Measurements from ENCODE around the gene AK2. TPM values are rescaled to one million over a fixed set of nuclear protein-coding genes. Genes with fewer than 3 reads are reported as not detected.
"Not testable (repeated sequence)": the region's sequence is repeated elsewhere in the genome, so short reads cannot be mapped to it uniquely, and the experiment has no call there.

Gene AK2
- total RNA-seq, 2 experiments from 2014 or later: 181 to 193 TPM

DNA sequence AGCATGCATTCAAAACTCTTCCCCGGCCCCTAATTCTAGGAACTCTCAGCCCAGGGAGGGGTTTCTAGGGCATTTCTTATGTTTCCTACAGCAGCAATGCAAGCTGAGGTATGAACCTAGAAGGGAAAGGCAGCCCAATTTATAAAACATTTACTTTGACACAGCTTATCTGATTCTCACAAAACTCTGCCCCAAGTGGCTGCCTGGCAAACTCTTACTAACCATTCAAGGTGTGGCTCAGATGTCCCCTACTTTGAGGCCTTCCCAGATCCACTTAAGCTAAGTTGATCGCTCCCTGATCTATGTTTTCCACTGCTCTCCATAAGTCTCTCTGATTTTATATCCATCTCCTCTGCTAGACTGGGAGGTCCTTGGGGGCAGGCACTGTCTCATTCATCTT, 35.4 kb downstream of the AK2 start:
- H3K9me3 Mint-ChIP-seq: no peaks in the 10 kb centered on the region
- H3K36me3 Mint-ChIP-seq (ENCODE audit: low read depth): peaks cover 4% of the 10 kb centered on the region
- no peak overlapping the region for H3K4me3 Mint-ChIP-seq
- H3K27me3 Mint-ChIP-seq: no peaks in the 10 kb centered on the region
- peaks cover 13% of the 10 kb centered on the region for H3K4me1 Mint-ChIP-seq
- peak overlapping the region; percentile 22 for H3K27ac Mint-ChIP-seq
- ChIA-PET CTCF (interaction anchor here (0.6 to 1.7 kb wide), 4 partner anchors 9 to 56 kb away, joined by 3 to 9 read pairs (median 4); no protein-coding TSS in a partner anchor), POLR2A (interaction anchor here (0.6 kb wide), 1 partner anchor 250 kb away, joined by 5 read pairs; no protein-coding TSS in a partner anchor)
- DNase-seq: no peak

GRCh38 chr1:33000427-33001026, 36.2 kb downstream of the AK2 start:
- no peaks in the 10 kb centered on the region for H3K9me3 Mint-ChIP-seq
- ChIA-PET POLR2A (no interaction called here), CTCF (interaction anchor here (0.6 to 1.7 kb wide), 4 partner anchors 8 to 57 kb away, joined by 3 to 9 read pairs (median 4); no protein-coding TSS in a partner anchor)
- no peak for DNase-seq
- peaks cover 3% of the 10 kb centered on the region for H3K36me3 Mint-ChIP-seq (ENCODE audit: low read depth)
- H3K27ac Mint-ChIP-seq: peak overlapping the region; percentile 3
- H3K27me3 Mint-ChIP-seq: no peaks in the 10 kb centered on the region
- peaks cover 13% of the 10 kb centered on the region for H3K4me1 Mint-ChIP-seq
- no peak overlapping the region for H3K4me3 Mint-ChIP-seq

DNA sequence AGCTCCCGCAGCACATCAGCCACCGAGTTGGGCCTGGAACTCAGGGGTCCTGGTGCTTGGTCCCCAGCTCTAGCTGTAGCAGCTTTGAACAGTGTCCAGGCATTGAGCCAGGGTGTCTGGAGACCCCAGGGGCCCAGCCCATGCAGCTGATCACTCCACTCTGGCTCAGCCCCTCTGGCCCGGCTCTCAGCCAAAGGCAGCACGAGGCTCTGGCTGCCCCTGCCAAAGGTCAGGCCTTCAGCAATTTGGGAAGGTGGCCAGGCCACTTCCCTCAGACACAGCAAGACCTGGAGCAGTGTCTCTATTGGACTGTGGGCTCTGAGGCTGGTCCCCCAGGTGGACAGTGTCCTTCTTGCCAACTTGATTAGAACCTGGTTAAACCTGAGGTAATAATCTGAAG, 37.7 kb downstream of the AK2 start:
- H3K27ac Mint-ChIP-seq: no peak overlapping the region
- H3K4me3 Mint-ChIP-seq: no peak overlapping the region
- no peak for DNase-seq
- ChIA-PET CTCF (interaction anchor here (0.6 to 3.9 kb wide), 5 partner anchors 9 to 880 kb away, joined by 3 to 30 read pairs (median 3); no protein-coding TSS in a partner anchor), POLR2A (interaction anchor here (1.0 kb wide), 1 partner anchor 35 kb away, joined by 5 read pairs; no protein-coding TSS in a partner anchor)
- no peaks in the 10 kb centered on the region for H3K9me3 Mint-ChIP-seq
- no peaks in the 10 kb centered on the region for H3K27me3 Mint-ChIP-seq
- H3K36me3 Mint-ChIP-seq (ENCODE audit: low read depth): peaks cover 3% of the 10 kb centered on the region
- peaks cover 13% of the 10 kb centered on the region for H3K4me1 Mint-ChIP-seq

DNA sequence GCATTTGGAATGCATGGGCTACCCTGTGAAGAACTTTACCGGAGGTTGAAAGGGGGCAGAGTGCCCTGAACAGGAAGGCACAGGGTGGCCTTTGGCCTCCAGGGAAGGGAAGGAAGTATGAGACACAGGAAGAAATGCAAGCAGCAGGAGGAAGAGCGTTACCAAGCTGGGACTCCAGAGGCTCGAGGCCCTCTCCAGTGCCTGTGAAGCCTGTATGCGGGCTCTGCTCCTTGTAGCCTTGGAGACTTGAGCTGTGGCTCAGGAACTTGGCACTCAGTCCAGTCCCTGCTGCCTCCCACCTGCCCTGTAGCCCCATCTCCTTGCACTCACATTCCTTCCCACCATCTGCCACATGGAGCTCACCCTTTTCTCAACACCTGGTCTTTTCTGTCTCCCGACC, 38.6 kb downstream of the AK2 start:
- peaks cover 3% of the 10 kb centered on the region for H3K36me3 Mint-ChIP-seq (ENCODE audit: low read depth)
- H3K9me3 Mint-ChIP-seq: no peaks in the 10 kb centered on the region
- peaks cover 14% of the 10 kb centered on the region for H3K4me1 Mint-ChIP-seq
- DNase-seq: no peak
- POLR2A ChIA-PET: interaction anchor here (1.0 kb wide), 1 partner anchor 34 kb away, joined by 5 read pairs; no protein-coding TSS in a partner anchor
- H3K27ac Mint-ChIP-seq: peak overlapping the region; percentile 65
- H3K4me3 Mint-ChIP-seq: no peak overlapping the region
- CTCF ChIA-PET: interaction anchor here (0.5 to 3.9 kb wide), 9 partner anchors 9 to 54 kb away, joined by 3 to 30 read pairs (median 4); no protein-coding TSS in a partner anchor
- no peaks in the 10 kb centered on the region for H3K27me3 Mint-ChIP-seq

DNA sequence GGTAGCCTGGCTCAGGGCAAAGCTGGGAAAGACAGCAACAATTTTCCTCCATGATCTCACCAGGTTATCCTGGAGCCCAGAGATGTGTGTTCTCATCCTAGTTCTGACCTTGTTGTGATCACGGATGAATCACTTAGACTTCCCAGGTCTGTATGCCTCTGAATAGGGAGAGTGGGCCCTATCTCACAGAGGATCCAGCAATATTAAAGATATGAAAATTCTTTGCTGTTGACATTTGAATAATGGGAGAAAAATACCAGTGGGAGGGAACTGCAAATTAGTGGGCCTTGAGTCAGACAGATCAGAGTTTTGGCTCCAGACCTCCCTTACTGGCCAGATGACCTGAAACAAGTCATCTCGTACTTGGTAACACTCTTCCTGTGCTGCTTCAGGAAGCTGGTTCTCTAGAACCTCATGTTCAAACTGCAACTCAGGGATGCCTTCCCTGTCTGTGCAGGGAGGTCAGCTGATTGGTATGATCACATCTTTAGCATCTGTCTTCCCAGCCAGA, 39.2 kb downstream of the AK2 start:
- Mint-ChIP-seq H3K27me3 (no peaks in the 10 kb centered on the region), H3K9me3 (no peaks in the 10 kb centered on the region), H3K27ac (no peak overlapping the region), H3K4me1 (peaks cover 21% of the 10 kb centered on the region), H3K4me3 (no peak overlapping the region), H3K36me3 (ENCODE audit: low read depth) (peaks cover 3% of the 10 kb centered on the region)
- POLR2A ChIA-PET: no interaction called here
- CTCF ChIA-PET: interaction anchor here (0.5 to 3.9 kb wide), 8 partner anchors 10 to 130 kb away, joined by 3 to 30 read pairs (median 4); no protein-coding TSS in a partner anchor
- DNase-seq: no peak

DNA sequence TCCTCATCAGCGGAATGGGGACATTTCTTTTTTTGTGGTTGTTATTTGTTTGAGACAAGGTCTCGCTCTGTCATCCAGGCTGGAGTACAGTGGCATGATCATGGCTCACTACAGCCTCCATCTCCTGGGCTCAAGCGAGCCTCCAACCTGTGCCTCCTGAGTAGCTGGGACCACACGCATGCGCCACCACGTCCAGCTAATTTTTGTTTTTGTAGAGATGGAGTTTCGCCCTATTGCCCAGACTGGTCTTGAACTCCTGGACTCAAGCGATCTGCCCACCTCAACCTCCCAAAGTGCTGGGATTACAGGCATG, 43.4 kb downstream of the AK2 start:
- not testable (repeated sequence) for H3K4me3 Mint-ChIP-seq; H3K9me3 Mint-ChIP-seq; DNase-seq; H3K36me3 Mint-ChIP-seq (ENCODE audit: low read depth); H3K27me3 Mint-ChIP-seq
- ChIA-PET CTCF (interaction anchor here (1.3 to 2.9 kb wide), 4 partner anchors 9 to 28 kb away, joined by 6 to 12 read pairs (median 8); partner anchors contain the start of gene RNF19B), POLR2A (interaction anchor here (0.6 kb wide), 1 partner anchor 329 kb away, joined by 3 read pairs; no protein-coding TSS in a partner anchor)
- Mint-ChIP-seq H3K4me1 (peaks cover 54% of the 10 kb centered on the region), H3K27ac (peak overlapping the region; percentile 63)

- Mint-ChIP-seq H3K9me3 (no peaks in the 10 kb centered on the region), H3K4me1 (peaks cover 52% of the 10 kb centered on the region), H3K36me3 (ENCODE audit: low read depth) (no peaks in the 10 kb centered on the region), H3K27ac (peak overlapping the region; percentile 63), H3K27me3 (no peaks in the 10 kb centered on the region), H3K4me3 (no peak overlapping the region)
- ChIA-PET POLR2A (interaction anchor here (0.8 to 1.6 kb wide), 2 partner anchors 12 to 20 kb away, joined by 3 to 5 read pairs; no protein-coding TSS in a partner anchor), CTCF (interaction anchor here (0.9 to 2.9 kb wide), 11 partner anchors 8 to 108 kb away, joined by 3 to 12 read pairs (median 4); no protein-coding TSS in a partner anchor)
- DNase-seq: peak; percentile 52
Observed at GRCh38 chr1:32992489-32993323, 44.0 kb downstream of the AK2 start.

DNA sequence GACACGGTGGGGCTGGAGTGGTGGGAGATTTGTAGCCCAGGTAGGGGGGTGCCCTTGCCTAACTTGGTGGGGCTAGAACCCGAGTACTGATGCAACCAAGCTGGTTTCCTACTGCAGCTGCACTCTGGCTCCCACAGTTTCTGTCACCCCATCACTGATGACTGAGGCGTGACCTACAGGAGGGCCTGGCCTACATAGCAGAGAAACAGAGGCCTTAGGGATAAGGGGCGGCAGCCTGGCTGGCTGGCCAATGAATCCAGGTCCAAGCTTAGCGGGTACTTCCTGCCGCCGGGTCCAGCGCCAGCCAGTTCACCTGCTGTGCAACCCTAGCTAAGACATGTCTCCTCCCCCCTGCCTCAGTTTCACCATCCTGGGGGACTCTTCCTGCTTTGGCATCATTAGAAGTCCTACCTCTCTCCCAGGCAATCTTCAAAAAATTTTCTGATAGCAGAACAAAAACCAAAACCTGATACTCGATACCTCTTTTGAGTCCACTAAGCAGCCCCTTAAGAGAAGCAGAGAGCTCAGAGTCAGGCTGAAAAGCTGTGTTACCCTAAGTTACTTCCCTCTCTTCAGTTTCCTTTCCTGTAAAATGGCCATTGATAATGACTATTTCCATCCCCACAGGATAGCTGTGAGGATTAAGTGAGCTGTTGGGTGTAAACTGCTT, 44.7 kb downstream of the AK2 start:
- Mint-ChIP-seq H3K36me3 (ENCODE audit: low read depth) (no peaks in the 10 kb centered on the region), H3K27ac (peak overlapping the region; percentile 58), H3K9me3 (no peaks in the 10 kb centered on the region), H3K27me3 (no peaks in the 10 kb centered on the region), H3K4me3 (no peak overlapping the region), H3K4me1 (peaks cover 50% of the 10 kb centered on the region)
- POLR2A ChIA-PET: interaction anchor here (0.6 to 1.6 kb wide), 3 partner anchors 11 to 640 kb away, joined by 3 to 6 read pairs (median 5); no protein-coding TSS in a partner anchor
- CTCF ChIA-PET: interaction anchor here (0.9 to 2.9 kb wide), 10 partner anchors 9 to 108 kb away, joined by 3 to 12 read pairs (median 4); no protein-coding TSS in a partner anchor
- DNase-seq: no peak

GRCh38 chr1:32991386-32991785, 45.3 kb downstream of the AK2 start:
- DNase-seq: no peak
- H3K9me3 Mint-ChIP-seq: no peaks in the 10 kb centered on the region
- ChIA-PET POLR2A (interaction anchor here (1.6 kb wide), 1 partner anchor 11 kb away, joined by 5 read pairs; no protein-coding TSS in a partner anchor), CTCF (interaction anchor here (1.0 to 1.8 kb wide), 2 partner anchors 10 to 54 kb away, joined by 3 to 9 read pairs; no protein-coding TSS in a partner anchor)
- peaks cover 53% of the 10 kb centered on the region for H3K4me1 Mint-ChIP-seq
- H3K27ac Mint-ChIP-seq: peak overlapping the region; percentile 58
- H3K4me3 Mint-ChIP-seq: no peak overlapping the region
- H3K36me3 Mint-ChIP-seq (ENCODE audit: low read depth): peaks cover 2% of the 10 kb centered on the region
- H3K27me3 Mint-ChIP-seq: no peaks in the 10 kb centered on the region

- Mint-ChIP-seq H3K4me1 (peaks cover 54% of the 10 kb centered on the region), H3K27me3 (no peaks in the 10 kb centered on the region), H3K9me3 (no peaks in the 10 kb centered on the region), H3K4me3 (no peak overlapping the region), H3K36me3 (ENCODE audit: low read depth) (peaks cover 2% of the 10 kb centered on the region), H3K27ac (no peak overlapping the region)
- ChIA-PET POLR2A (interaction anchor here (1.1 to 1.6 kb wide), 2 partner anchors 10 to 26 kb away, joined by 3 to 5 read pairs; partner anchors contain the start of gene RNF19B), CTCF (no interaction called here)
- no peak for DNase-seq
Observed at GRCh38 chr1:32990887-32991286, 45.8 kb downstream of the AK2 start.

- Mint-ChIP-seq H3K36me3 (ENCODE audit: low read depth) (peaks cover 2% of the 10 kb centered on the region), H3K4me3 (no peak overlapping the region), H3K27me3 (no peaks in the 10 kb centered on the region), H3K4me1 (peaks cover 69% of the 10 kb centered on the region), H3K27ac (peak overlapping the region; percentile 65), H3K9me3 (no peaks in the 10 kb centered on the region)
- ChIA-PET CTCF (interaction anchor here (0.6 to 1.5 kb wide), 3 partner anchors 64 to 138 kb away, joined by 3 to 4 read pairs (median 3); no protein-coding TSS in a partner anchor), POLR2A (no interaction called here)
- peak; percentile 32 for DNase-seq
Observed at GRCh38 chr1:32989160-32990050, 47.3 kb downstream of the AK2 start.

Data from activated CD4-positive, alpha-beta T cell treated with anti-CD3 and anti-CD28 coated beads, Interleukin-2, amount 10 ng/mL, durations not matched to agents 7 days and 5 days (primary cell).